ENCODE measurements around the gene GBX1.

The GBX1 gene

GRCh38 chr7:151138153-151138851, 29.2 kb downstream of the GBX1 start:
- DNase-seq: no peak

GRCh38 chr7:151137791-151138152, 29.7 kb downstream of the GBX1 start:
- no peak for DNase-seq

GRCh38 chr7:151137076-151137675, 30.3 kb downstream of the GBX1 start:
- no peak for DNase-seq

- DNase-seq: no peak
Measured at GRCh38 chr7:151135866-151136843, 31.3 kb downstream of the GBX1 start.

GRCh38 chr7:151135525-151135845, 32.0 kb downstream of the GBX1 start:
- no peak for DNase-seq

GRCh38 chr7:151134743-151135524, 32.6 kb downstream of the GBX1 start:
- DNase-seq: no peak

GRCh38 chr7:151133986-151134742, 33.3 kb downstream of the GBX1 start:
- DNase-seq: no peak

- no peak for DNase-seq
Measured at GRCh38 chr7:151133266-151133985, 34.1 kb downstream of the GBX1 start.

- DNase-seq: no peak
Measured at GRCh38 chr7:151132461-151133205, 34.9 kb downstream of the GBX1 start.

GRCh38 chr7:151131592-151132293, 35.8 kb downstream of the GBX1 start:
- DNase-seq: no peak

GRCh38 chr7:151131224-151131591, 36.3 kb downstream of the GBX1 start:
- no peak for DNase-seq

GRCh38 chr7:151130741-151131157, 36.7 kb downstream of the GBX1 start:
- DNase-seq: no peak

- no peak for DNase-seq
Measured at GRCh38 chr7:151129960-151130591, 37.4 kb downstream of the GBX1 start.

GRCh38 chr7:151129117-151129959, 38.2 kb downstream of the GBX1 start:
- no peak for DNase-seq

- DNase-seq: no peak
Measured at GRCh38 chr7:151128716-151129115, 38.8 kb downstream of the GBX1 start.

GRCh38 chr7:151128144-151128543, 39.4 kb downstream of the GBX1 start:
- no peak for DNase-seq

- no peak for DNase-seq
Measured at GRCh38 chr7:151126491-151127137, 40.9 kb downstream of the GBX1 start.

- DNase-seq: no peak
Measured at GRCh38 chr7:151125846-151126481, 41.5 kb downstream of the GBX1 start.

All from CD4-positive, alpha-beta T cell treated with Interleukin-21 for 1 hour (primary cell).